Measurements from ENCODE around the gene SLC1A2. TPM values are rescaled to one million over a fixed set of nuclear protein-coding genes. Genes with fewer than 3 reads are reported as not detected.

SLC1A2 gene
- total RNA-seq, 1 experiment from 2014 or later: 0.25 TPM

GRCh38 chr11:35334385-35335090, 84.8 kb downstream of the SLC1A2 start:
- DNase-seq (ENCODE audit: low read depth, low spot score): no peak
- no peak overlapping the region for H3K27ac ChIP-seq (ENCODE audit: low read depth, low read length)
- no peak overlapping the region for H2AFZ ChIP-seq (ENCODE audit: low read depth, low read length, poor library complexity, severe bottlenecking)
- CTCF ChIA-PET: no interaction called here
- peaks cover 8 to 27% of the 10 kb centered on the region in 2 experiments; a peak in 3 of 4 replicates for H3K4me1 ChIP-seq (ENCODE audit: control insufficient read depth in 1 of 2, insufficient read depth in 2 of 2, low read length in 2 of 2)
- intact Hi-C loops (cut with micrococcal nuclease): no loop called here
- no peaks in the 10 kb centered on the region for H3K27me3 ChIP-seq (ENCODE audit: insufficient read depth, low read length)
- no peak for ATAC-seq
- no peaks in the 10 kb centered on the region for H3K9me2 ChIP-seq (ENCODE audit: insufficient read depth)
- H3K79me2 ChIP-seq (ENCODE audit: insufficient read depth, low read length): no peaks in the 10 kb centered on the region
- TF ChIP-seq, protein P1, sequence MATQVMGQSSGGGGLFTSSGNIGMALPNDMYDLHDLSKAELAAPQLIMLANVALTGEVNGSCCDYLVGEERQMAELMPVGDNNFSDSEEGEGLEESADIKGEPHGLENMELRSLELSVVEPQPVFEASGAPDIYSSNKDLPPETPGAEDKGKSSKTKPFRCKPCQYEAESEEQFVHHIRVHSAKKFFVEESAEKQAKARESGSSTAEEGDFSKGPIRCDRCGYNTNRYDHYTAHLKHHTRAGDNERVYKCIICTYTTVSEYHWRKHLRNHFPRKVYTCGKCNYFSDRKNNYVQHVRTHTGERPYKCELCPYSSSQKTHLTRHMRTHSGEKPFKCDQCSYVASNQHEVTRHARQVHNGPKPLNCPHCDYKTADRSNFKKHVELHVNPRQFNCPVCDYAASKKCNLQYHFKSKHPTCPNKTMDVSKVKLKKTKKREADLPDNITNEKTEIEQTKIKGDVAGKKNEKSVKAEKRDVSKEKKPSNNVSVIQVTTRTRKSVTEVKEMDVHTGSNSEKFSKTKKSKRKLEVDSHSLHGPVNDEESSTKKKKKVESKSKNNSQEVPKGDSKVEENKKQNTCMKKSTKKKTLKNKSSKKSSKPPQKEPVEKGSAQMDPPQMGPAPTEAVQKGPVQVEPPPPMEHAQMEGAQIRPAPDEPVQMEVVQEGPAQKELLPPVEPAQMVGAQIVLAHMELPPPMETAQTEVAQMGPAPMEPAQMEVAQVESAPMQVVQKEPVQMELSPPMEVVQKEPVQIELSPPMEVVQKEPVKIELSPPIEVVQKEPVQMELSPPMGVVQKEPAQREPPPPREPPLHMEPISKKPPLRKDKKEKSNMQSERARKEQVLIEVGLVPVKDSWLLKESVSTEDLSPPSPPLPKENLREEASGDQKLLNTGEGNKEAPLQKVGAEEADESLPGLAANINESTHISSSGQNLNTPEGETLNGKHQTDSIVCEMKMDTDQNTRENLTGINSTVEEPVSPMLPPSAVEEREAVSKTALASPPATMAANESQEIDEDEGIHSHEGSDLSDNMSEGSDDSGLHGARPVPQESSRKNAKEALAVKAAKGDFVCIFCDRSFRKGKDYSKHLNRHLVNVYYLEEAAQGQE (IDR thresholded peaks at IDR 0.05; ENCODE audit: low read depth): no peak
- TF ChIP-seq EZH2phosphoT487 (IDR thresholded peaks at IDR 0.05; ENCODE audit: borderline replicate concordance) (no peak), YY1 (IDR thresholded peaks at IDR 0.05; ENCODE audit: extremely low read depth, insufficient replicate concordance, low read depth, low read length) (no peak), RAD21 (IDR thresholded peaks at IDR 0.05; ENCODE audit: low read depth) (no peak), JUND (IDR thresholded peaks at IDR 0.05) (no peak), POLR2AphosphoS5 (IDR thresholded peaks at IDR 0.05; ENCODE audit: low read depth, low read length) (no peak), ZFX (IDR thresholded peaks at IDR 0.05) (no peak), FOSL1 (IDR thresholded peaks at IDR 0.05; ENCODE audit: low read depth) (no peak), SIN3A (IDR thresholded peaks at IDR 0.05; ENCODE audit: low read depth) (no peak)
- TF ChIP-seq, protein P2, sequence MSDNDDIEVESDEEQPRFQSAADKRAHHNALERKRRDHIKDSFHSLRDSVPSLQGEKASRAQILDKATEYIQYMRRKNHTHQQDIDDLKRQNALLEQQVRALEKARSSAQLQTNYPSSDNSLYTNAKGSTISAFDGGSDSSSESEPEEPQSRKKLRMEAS (IDR thresholded peaks at IDR 0.05): no peak
- H3K4me3 ChIP-seq (replicated peaks in 1 of 2; ENCODE audit: low read depth in 1 of 2, low read length in 2 of 2): no peak overlapping the region
- H3K36me3 ChIP-seq (ENCODE audit: control insufficient read depth in 1 of 2, insufficient read depth in 2 of 2, low read length in 2 of 2): no peaks in the 10 kb centered on the region
- no TSS peak for BruUV-seq (replicated peaks)
- POLR2A ChIA-PET: no interaction called here
- RAD21 ChIA-PET (ENCODE audit: low non-redundant PET in 1 of 2, low total read pairs in 2 of 2, uncharacterized antibody in 2 of 2, unreplicated experiment in 2 of 2): interaction anchor here in 1 of 2 experiments (1.2 kb wide), 1 partner anchor 325 kb away, joined by 3 read pairs; no protein-coding TSS in a partner anchor
- H3K9me3 ChIP-seq (ENCODE audit: control insufficient read depth in 1 of 2, insufficient read depth in 1 of 2, low read depth in 1 of 2, low read length in 2 of 2): no peaks in the 10 kb centered on the region
- no peak overlapping the region for H3K9ac ChIP-seq (ENCODE audit: low read length)
- no peak overlapping the region for H3K4me2 ChIP-seq (ENCODE audit: low read length)
- H4K20me1 ChIP-seq (ENCODE audit: insufficient read depth): no peaks in the 10 kb centered on the region

Measured in HCT116 (cell line).